Left lung (tissue), 10 donors: ENCODE measurements around the gene PTPRM. TPM values are rescaled to one million over a fixed set of nuclear protein-coding genes. Genes with fewer than 3 reads are reported as not detected.
A peak's percentile ranks its signal among the peaks of the same experiment; 100 is the strongest.
"Not testable (repeated sequence)": the region's sequence is repeated elsewhere in the genome, so short reads cannot be mapped to it uniquely, and the experiment has no call there.

Source experiments
- ATAC-seq: fragments of 200-7000 bp; cut with Tn5 transposase; one replicate; pipeline ENCODE4 v1.9.1; 2020; ENCODE audit warnings: moderate library complexity
- DNase-seq, 4 donors: peaks; one replicate each; pipeline ENCODE4 v3.0.0-alpha.2; 2013 to 2020
- H3K27ac ChIP-seq, 2 donors: fragments of 200-600 bp; sonication (generic) in 1 of 2; one replicate each; pipeline versions ENCODE4 v1.5.0 to v1.8.0; 2020 to 2021
- H3K27me3 ChIP-seq, 2 donors: fragments of 200-600 bp; sonication (generic) in 1 of 2; one replicate each; pipeline versions ENCODE4 v1.5.0 to v1.8.0; 2020 to 2021
- H3K36me3 ChIP-seq, 2 donors: fragments of 200-600 bp; sonication (generic) in 1 of 2; one replicate each; pipeline versions ENCODE4 v1.5.0 to v1.8.0; 2020 to 2021
- H3K4me1 ChIP-seq, 2 donors: fragments of 200-600 bp; one replicate each; pipeline ENCODE4 v1.8.0; 2021
- H3K4me3 ChIP-seq, 2 donors: fragments of 200-600 bp; sonication (generic) in 1 of 2; one replicate each; pipeline versions ENCODE4 v1.5.0 to v1.8.0; 2020 to 2021; ENCODE audit warnings: mild to moderate bottlenecking in 1 of 2
- H3K9me3 ChIP-seq, 2 donors: fragments of 200-600 bp; sonication (generic) in 1 of 2; one replicate each; pipeline versions ENCODE4 v1.5.0 to v1.8.0; 2020 to 2021
- CTCF ChIP-seq, 2 donors: fragments of 200-600 bp; sonication (generic) in 1 of 2; IDR thresholded peaks; one replicate each; pipeline versions ENCODE4 v1.5.0 to v1.8.0; 2021; ENCODE audit warnings: antibody characterized with exemption in 2 of 2
- intact Hi-C, 2 donors: fragments of 100-400 bp; cut with DNase I; formaldehyde crosslinking; loops; one replicate each; pipeline versions ENCODE4 v1.11.2 to v1.14.2; 2022
- polyA plus RNA-seq, 6 donors: library from polyadenylated mRNA; unstranded; fragments of 120-200 nt; gene quantifications; one replicate each; pipeline ENCODE4 v1.2.1, GENCODE V29; 2013; ENCODE audit not compliant: insufficient read length in 6 of 6
- total RNA-seq, 2 donors: library from RNA; stranded (reverse); fragmentation: NEBNext Ultra II Directional; extraction: Animal tissue kit (Norgen Biotek cat#: 25700); gene quantifications; one replicate each; pipeline ENCODE4 v1.2.1, GENCODE V29; 2021
- donor health status: DM: no; HTN: yes; CAD: no.
- donor health status: DM: no; HTN: no; CAD: no.

The PTPRM gene
- total and polyA plus RNA-seq, 8 donors: 76.4 to 99.6 (median 90.1) TPM

GRCh38 chr18:7729868-7730267 lies 162.8 kb downstream of the PTPRM start:
- no peaks in the 10 kb centered on the region for H3K36me3 ChIP-seq
- H3K9me3 ChIP-seq: peaks cover 0 to 13% of the 10 kb centered on the region in 2 donors
- DNase-seq (peak in 1 of 4 donors; percentile 46), ATAC-seq (peak; percentile 70)
- no peak overlapping the region for H3K4me3 ChIP-seq
- H3K4me1 ChIP-seq: peaks cover 0 to 3% of the 10 kb centered on the region in 2 donors
- intact Hi-C loops: no loop called here
- no peak overlapping the region for H3K27ac ChIP-seq
- TF ChIP-seq CTCF (IDR thresholded peaks at IDR 0.05): no peak
- H3K27me3 ChIP-seq: no peaks in the 10 kb centered on the region

GRCh38 chr18:7730682-7731081 lies 163.6 kb downstream of the PTPRM start:
- no peaks in the 10 kb centered on the region for H3K36me3 ChIP-seq
- no peak overlapping the region for H3K4me3 ChIP-seq
- H3K27ac ChIP-seq: no peak overlapping the region
- no peaks in the 10 kb centered on the region for H3K27me3 ChIP-seq
- peaks cover 0 to 3% of the 10 kb centered on the region in 2 donors for H3K4me1 ChIP-seq
- H3K9me3 ChIP-seq: peaks cover 0 to 13% of the 10 kb centered on the region in 2 donors
- TF ChIP-seq CTCF (IDR thresholded peaks at IDR 0.05): no peak
- no peak for ATAC-seq
- no peak for DNase-seq
- intact Hi-C loops: no loop called here

GRCh38 chr18:7733642-7734041 lies 166.5 kb downstream of the PTPRM start:
- ATAC-seq (no peak), DNase-seq (no peak)
- peaks cover 0 to 13% of the 10 kb centered on the region in 2 donors for H3K9me3 ChIP-seq
- H3K4me1 ChIP-seq: no peaks in the 10 kb centered on the region
- intact Hi-C loops: no loop called here
- no peak overlapping the region for H3K4me3 ChIP-seq
- H3K36me3 ChIP-seq: no peaks in the 10 kb centered on the region
- TF ChIP-seq CTCF (IDR thresholded peaks at IDR 0.05): no peak
- no peak overlapping the region for H3K27ac ChIP-seq
- no peaks in the 10 kb centered on the region for H3K27me3 ChIP-seq

- ATAC-seq: no peak
- DNase-seq: no peak
- intact Hi-C loops: no loop called here
Observed at GRCh38 chr18:7735196-7735595, 168.1 kb downstream of the PTPRM start.

GRCh38 chr18:7735626-7736175 lies 168.6 kb downstream of the PTPRM start:
- no peaks in the 10 kb centered on the region for H3K27me3 ChIP-seq

More at GRCh38 chr18:7735196-7735595, 168.1 kb downstream of the PTPRM start:
- Histone ChIP-seq H3K9me3 (peaks cover 0 to 13% of the 10 kb centered on the region in 2 donors), H3K4me1 (no peaks in the 10 kb centered on the region), H3K27me3 (no peaks in the 10 kb centered on the region), H3K4me3 (no peak overlapping the region), H3K27ac (no peak overlapping the region), H3K36me3 (no peaks in the 10 kb centered on the region)
- TF ChIP-seq CTCF (IDR thresholded peaks at IDR 0.05): no peak

GRCh38 chr18:7736526-7736925 lies 169.4 kb downstream of the PTPRM start:
- H3K27me3 ChIP-seq, DNase-seq, H3K4me3 ChIP-seq, H3K4me1 ChIP-seq, H3K36me3 ChIP-seq, intact Hi-C loops, ATAC-seq, H3K27ac ChIP-seq: not testable (repeated sequence)
- H3K9me3 ChIP-seq: peaks cover 0 to 13% of the 10 kb centered on the region in 2 donors

More at GRCh38 chr18:7735626-7736175, 168.6 kb downstream of the PTPRM start:
- TF ChIP-seq CTCF (IDR thresholded peaks at IDR 0.05): no peak
- ATAC-seq: no peak
- intact Hi-C loops: no loop called here
- Histone ChIP-seq H3K4me1 (peaks cover 0 to 1% of the 10 kb centered on the region in 2 donors), H3K4me3 (no peak overlapping the region), H3K36me3 (no peaks in the 10 kb centered on the region), H3K27ac (no peak overlapping the region), H3K9me3 (peaks cover 0 to 13% of the 10 kb centered on the region in 2 donors)
- no peak for DNase-seq
